HG03558 (cell line): Measurements from ENCODE around the gene TMEM8B.

Experiments
- ATAC-seq: cut with Tn5 transposase; IDR thresholded peaks from one replicate; pipeline ENCODE4 v1.9.1; 2021; ENCODE audit warnings: moderate number of reproducible peaks; ENCODE audit not compliant: unreplicated experiment; ENCODE audit errors: extremely low read depth

Gene TMEM8B

GRCh38 chr9:35829084-35829763 lies at the start of gene TMEM8B:
Gene TMEM8B, plus strand, starts transcription at chr9:35829228. Its CDS starts 220 bp downstream, at chr9:35829448.
- ATAC-seq = no peak

GRCh38 chr9:35781066-35781465 lies 48.0 kb upstream of the TMEM8B start:
- no peak for ATAC-seq

- ATAC-seq = no peak
Measured at GRCh38 chr9:35783418-35783817, 45.6 kb upstream of the TMEM8B start.

GRCh38 chr9:35789541-35789940 lies 39.5 kb upstream of the TMEM8B start:
- ATAC-seq = no peak

GRCh38 chr9:35790025-35790384 lies 39.0 kb upstream of the TMEM8B start:
- no peak for ATAC-seq

GRCh38 chr9:35790385-35791296 lies 38.4 kb upstream of the TMEM8B start:
- ATAC-seq = no peak

GRCh38 chr9:35791297-35791921 lies 37.6 kb upstream of the TMEM8B start, which contains the start of gene NPR2:
Gene NPR2, plus strand, starts transcription at chr9:35791591. Its CDS starts 818 bp downstream, at chr9:35792409.
- no peak for ATAC-seq

GRCh38 chr9:35792024-35792813 lies 36.8 kb upstream of the TMEM8B start:
- no peak for ATAC-seq

GRCh38 chr9:35792826-35793225 lies 36.2 kb upstream of the TMEM8B start:
- ATAC-seq = no peak

GRCh38 chr9:35793461-35793860 lies 35.6 kb upstream of the TMEM8B start:
- ATAC-seq = no peak

- ATAC-seq = no peak
Measured at GRCh38 chr9:35795695-35796094, 33.3 kb upstream of the TMEM8B start.

GRCh38 chr9:35797311-35798109 lies 31.5 kb upstream of the TMEM8B start:
- ATAC-seq = no peak

GRCh38 chr9:35798658-35799374 lies 30.2 kb upstream of the TMEM8B start:
- ATAC-seq = no peak

GRCh38 chr9:35800530-35800929 lies 28.5 kb upstream of the TMEM8B start:
- ATAC-seq = no peak

GRCh38 chr9:35801328-35802128 lies 27.5 kb upstream of the TMEM8B start:
- ATAC-seq = no peak

GRCh38 chr9:35806101-35806500 lies 22.9 kb upstream of the TMEM8B start:
- ATAC-seq = no peak

- ATAC-seq = no peak
Measured at GRCh38 chr9:35808433-35808832, 20.6 kb upstream of the TMEM8B start.

- no peak for ATAC-seq
Measured at GRCh38 chr9:35810122-35810521, 18.9 kb upstream of the TMEM8B start.
